ENCODE data around the gene ABCA1.
"Not testable (repeated sequence)": the region's sequence is repeated elsewhere in the genome, so short reads cannot be mapped to it uniquely, and the experiment has no call there.

The ABCA1 gene

GRCh38 chr9:104950838-104951237, 22.9 kb upstream of the ABCA1 start:
- H3K4me1 ChIP-seq, result no peaks in the 10 kb centered on the region
- TF ChIP-seq CTCF (IDR thresholded peaks at IDR 0.05; ENCODE audit: low read depth, low read length), result no peak
- H3K27me3 ChIP-seq, result no peaks in the 10 kb centered on the region
- no peak for DNase-seq
- H3K4me3 ChIP-seq (ENCODE audit: low read depth, low read length), result no peak overlapping the region
- no peaks in the 10 kb centered on the region for H3K36me3 ChIP-seq
- no peaks in the 10 kb centered on the region for H3K9me3 ChIP-seq

- Histone ChIP-seq H3K36me3 (no peaks in the 10 kb centered on the region), H3K27me3 (no peaks in the 10 kb centered on the region), H3K4me3 (ENCODE audit: low read depth, low read length) (no peak overlapping the region), H3K9me3 (no peaks in the 10 kb centered on the region), H3K4me1 (no peaks in the 10 kb centered on the region)
- DNase-seq, result no peak
- TF ChIP-seq CTCF (IDR thresholded peaks at IDR 0.05; ENCODE audit: low read depth, low read length), result no peak
Observed at GRCh38 chr9:104948277-104948676, 20.3 kb upstream of the ABCA1 start.

- no peaks in the 10 kb centered on the region for H3K9me3 ChIP-seq
- H3K36me3 ChIP-seq, result no peaks in the 10 kb centered on the region
- no peaks in the 10 kb centered on the region for H3K27me3 ChIP-seq
- no peak overlapping the region for H3K4me3 ChIP-seq (ENCODE audit: low read depth, low read length)
- no peaks in the 10 kb centered on the region for H3K4me1 ChIP-seq
- TF ChIP-seq CTCF (IDR thresholded peaks at IDR 0.05; ENCODE audit: low read depth, low read length), result no peak
- DNase-seq, result no peak
Observed at GRCh38 chr9:104944871-104945270, 16.9 kb upstream of the ABCA1 start.

- Histone ChIP-seq H3K4me1 (no peaks in the 10 kb centered on the region), H3K27me3 (no peaks in the 10 kb centered on the region), H3K36me3 (no peaks in the 10 kb centered on the region), H3K4me3 (ENCODE audit: low read depth, low read length) (no peak overlapping the region), H3K9me3 (no peaks in the 10 kb centered on the region)
- no peak for DNase-seq
- no peak for TF ChIP-seq CTCF (IDR thresholded peaks at IDR 0.05; ENCODE audit: low read depth, low read length)
Observed at GRCh38 chr9:104944356-104944755, 16.4 kb upstream of the ABCA1 start.

- DNase-seq, result no peak
- Histone ChIP-seq H3K4me1 (no peaks in the 10 kb centered on the region), H3K9me3 (no peaks in the 10 kb centered on the region), H3K27me3 (no peaks in the 10 kb centered on the region), H3K36me3 (no peaks in the 10 kb centered on the region), H3K4me3 (ENCODE audit: low read depth, low read length) (no peak overlapping the region)
- TF ChIP-seq CTCF (IDR thresholded peaks at IDR 0.05; ENCODE audit: low read depth, low read length), result no peak
Observed at GRCh38 chr9:104941597-104941996, 13.6 kb upstream of the ABCA1 start.

GRCh38 chr9:104936291-104936690, 8.3 kb upstream of the ABCA1 start:
- no peaks in the 10 kb centered on the region for H3K27me3 ChIP-seq
- TF ChIP-seq CTCF (IDR thresholded peaks at IDR 0.05; ENCODE audit: low read depth, low read length), result no peak
- H3K36me3 ChIP-seq, result no peaks in the 10 kb centered on the region
- DNase-seq, result no peak
- H3K9me3 ChIP-seq, result no peaks in the 10 kb centered on the region
- no peak overlapping the region for H3K4me3 ChIP-seq (ENCODE audit: low read depth, low read length)
- H3K4me1 ChIP-seq, result no peaks in the 10 kb centered on the region

GRCh38 chr9:104935501-104935810, 7.5 kb upstream of the ABCA1 start:
- not testable (repeated sequence) for H3K36me3 ChIP-seq; DNase-seq; H3K27me3 ChIP-seq; H3K9me3 ChIP-seq; H3K4me1 ChIP-seq; H3K4me3 ChIP-seq (ENCODE audit: low read depth, low read length)

Measured in BE2C (cell line).